Spleen (tissue), 11 donors: ENCODE results near the gene CCDC117. TPM values are rescaled to one million over a fixed set of nuclear protein-coding genes. Genes with fewer than 3 reads are reported as not detected.
"Not testable (repeated sequence)": the region's sequence is repeated elsewhere in the genome, so short reads cannot be mapped to it uniquely, and the experiment has no call there.

ENCODE experiments used
- DNase-seq: peaks from one replicate; pipeline ENCODE4 v3.0.0-alpha.2; 2020
- H3K27ac ChIP-seq, 8 donors: fragments of 200-600 bp; sonication (generic) in 7 of 8; 1 replicate in 4 of 8; 2 replicates in 4 of 8; pipeline versions ENCODE4 v1.5.0 to v1.8.0; 2016 to 2021; ENCODE audit warnings: inconsistent platforms in 4 of 8, mild to moderate bottlenecking in 4 of 8, moderate library complexity in 1 of 8
- H3K27me3 ChIP-seq, 7 donors: fragments of 200-600 bp; sonication (generic) in 6 of 7; replicated peaks in 1 of 7; 1 replicate in 4 of 7; 2 replicates in 3 of 7; pipeline versions ENCODE4 v1.5.0 to v1.8.0; 2016 to 2021; ENCODE audit warnings: inconsistent platforms in 3 of 7, mild to moderate bottlenecking in 1 of 7
- H3K36me3 ChIP-seq, 6 donors: fragments of 200-600 bp; sonication (generic) in 5 of 6; 1 replicate in 4 of 6; 2 replicates in 2 of 6; pipeline versions ENCODE4 v1.5.0 to v1.8.0; 2016 to 2021; ENCODE audit warnings: inconsistent platforms in 2 of 6
- H3K4me1 ChIP-seq, 6 donors: fragments of 200-600 bp; sonication (generic) in 5 of 6; 1 replicate in 3 of 6; 2 replicates in 3 of 6; pipeline versions ENCODE4 v1.5.0 to v1.8.0; 2016 to 2021; ENCODE audit warnings: inconsistent platforms in 3 of 6
- H3K4me3 ChIP-seq, 8 donors: fragments of 200-600 bp; sonication (generic) in 7 of 8; 1 replicate in 4 of 8; 2 replicates in 4 of 8; pipeline versions ENCODE4 v1.5.0 to v1.8.0; 2016 to 2021; ENCODE audit warnings: inconsistent platforms in 4 of 8, mild to moderate bottlenecking in 4 of 8, moderate library complexity in 2 of 8
- H3K9me3 ChIP-seq, 8 donors: fragments of 200-600 bp; sonication (generic) in 7 of 8; 1 replicate in 4 of 8; 2 replicates in 4 of 8; pipeline versions ENCODE4 v1.5.0 to v1.8.0; 2016 to 2021; ENCODE audit warnings: inconsistent platforms in 4 of 8
- CTCF ChIP-seq, 11 experiments: fragments of 200-600 bp in 7 of 11; fragments of 450-650 bp in 4 of 11; sonication (generic) in 4 of 11; IDR thresholded peaks in 8 of 11; conservative IDR thresholded peaks in 3 of 11; 1 replicate in 7 of 11; 2 replicates in 4 of 11; pipeline versions ENCODE4 v1.4.0 to v1.8.0; 2016 to 2021; ENCODE audit warnings: antibody characterized with exemption in 11 of 11, inconsistent platforms in 4 of 11, mild to moderate bottlenecking in 1 of 11
- POLR2A ChIP-seq, 3 donors: fragments of 450-650 bp; IDR thresholded peaks; one replicate each; pipeline ENCODE4 v1.5.1; 2017; ENCODE audit warnings: antibody characterized with exemption in 3 of 3, mild to moderate bottlenecking in 1 of 3
- POLR2AphosphoS5 ChIP-seq, 3 donors: sonication (generic); formaldehyde crosslinking; IDR thresholded peaks; one replicate each; pipeline ENCODE4 v1.5.1; 2017; ENCODE audit warnings: antibody characterized with exemption in 3 of 3
- WGBS, 5 donors: extraction: QIAGEN DNeasy Blood & Tissue Kit in 3 of 5; methylation state at CpG; one replicate each; pipeline versions ENCODE4 v1.1.5 to v1.1.7; 2013 to 2018; 5-methylcytosine and 5-hydroxymethylcytosine counted together
- intact Hi-C: fragments of 100-400 bp; cut with DNase I; formaldehyde crosslinking; loops from one replicate; pipeline ENCODE4 v1.15.0; 2023; ENCODE audit warnings: low total_unique reads
- polyA plus RNA-seq, 3 donors: library from polyadenylated mRNA; stranded (reverse); fragments of 200-250 nt; gene quantifications; one replicate each; pipeline ENCODE4 v1.2.1, GENCODE V29; 2013
- total RNA-seq, 7 donors: library from RNA; depleted of rRNA in 3 of 7; stranded (reverse); fragments of >200 nt in 3 of 7; fragmentation: NEBNext Ultra II Directional in 4 of 7; extraction: Animal tissue kit (Norgen Biotek cat#: 25700) in 4 of 7; gene quantifications; one replicate each; pipeline versions ENCODE4 v1.1.0 to v1.2.1, GENCODE V29; 2016 to 2021
- donor health status: healthy with polysubstance abuse.
- donor health status: DM: no; HTN: no; CAD: no; lungs with moderate emphysema.
- donor health status: DM: no; HTN: no; CAD: no.
- donor health status: Bipolar disorder and iron deficiency.
- donor health status: healthy.
- donor health status: DM: no; HTN: no; CAD: no.
- donor health status: DM: yes; HTN: yes; CAD: no.

CCDC117 gene
- total and polyA plus RNA-seq, 10 donors = 6.6 to 33.0 (median 19.0) TPM

- peak within 1 kb of the TSS; percentile 54 to 97 (median 84) for H3K4me3 ChIP-seq
- no peaks in the 10 kb centered on the region for H3K9me3 ChIP-seq
- intact Hi-C loops = no loop called here
- H3K4me1 ChIP-seq = peaks cover 43 to 76% (median 65%) of the 10 kb centered on the region in 6 donors
- WGBS, 5 donors = 0 to 1% (median 0%) methylated on average over 45 to 78 of the region's 78 CpGs
- peak in 4 of 11 experiments; percentile 7 to 39 (median 10) for TF ChIP-seq CTCF (IDR thresholded peaks at IDR 0.05 in 8 of 11, conservative IDR thresholded peaks at IDR 0.05 in 3 of 11)
- TF ChIP-seq POLR2AphosphoS5 (IDR thresholded peaks at IDR 0.05) = peak; percentile 99 to 100 (median 99)
- peak; percentile 69 to 91 (median 85) for TF ChIP-seq POLR2A (IDR thresholded peaks at IDR 0.05)
- no peaks in the 10 kb centered on the region for H3K27me3 ChIP-seq
- peak within 1 kb of the TSS; percentile 98 to 100 (median 99) for H3K27ac ChIP-seq
- H3K36me3 ChIP-seq = peaks cover 0 to 35% (median 18%) of the 10 kb centered on the region in 6 donors
- peak; percentile 96 for DNase-seq
Observed at GRCh38 chr22:28800308-28801041, 28.0 kb downstream of the CCDC117 start, which contains the start of gene XBP1. Gene XBP1, minus strand, starts transcription at chr22:28800569.

GRCh38 chr22:28801845-28802594 is 29.5 kb downstream of the CCDC117 start:
- Histone ChIP-seq H3K4me1 (peaks cover 34 to 64% (median 50%) of the 10 kb centered on the region in 6 donors), H3K27ac (peak overlapping the region; percentile 3 to 100 (median 99)), H3K27me3 (no peaks in the 10 kb centered on the region), H3K4me3 (peak overlapping the region in 7 of 8 donors; percentile 54 to 97 (median 84)), H3K9me3 (no peaks in the 10 kb centered on the region), H3K36me3 (peaks cover 0 to 20% (median 6%) of the 10 kb centered on the region in 6 donors)
- DNase-seq = no peak
- TF ChIP-seq POLR2A (IDR thresholded peaks at IDR 0.05) (no peak), POLR2AphosphoS5 (IDR thresholded peaks at IDR 0.05) (no peak)
- intact Hi-C loops = no loop called here
- 13 to 29% (median 19%) methylated on average over 14 of the region's 14 CpGs for WGBS, 5 donors

GRCh38 chr22:28802595-28803123 is 30.2 kb downstream of the CCDC117 start:
- WGBS, 5 donors = 31 to 58% (median 45%) methylated on average over 7 of the region's 7 CpGs
- intact Hi-C loops = no loop called here
- Histone ChIP-seq H3K27ac (peak overlapping the region; percentile 3 to 100 (median 99)), H3K36me3 (peaks cover 0 to 13% (median under 1%) of the 10 kb centered on the region in 6 donors), H3K27me3 (no peaks in the 10 kb centered on the region), H3K4me3 (peak overlapping the region in 4 of 8 donors; percentile 76 to 97 (median 80)), H3K4me1 (peaks cover 28 to 58% (median 43%) of the 10 kb centered on the region in 6 donors), H3K9me3 (no peaks in the 10 kb centered on the region)
- no peak for DNase-seq
- TF ChIP-seq POLR2AphosphoS5 (IDR thresholded peaks at IDR 0.05) (no peak), POLR2A (IDR thresholded peaks at IDR 0.05) (no peak), CTCF (IDR thresholded peaks at IDR 0.05 in 8 of 11, conservative IDR thresholded peaks at IDR 0.05 in 3 of 11) (no peak)

GRCh38 chr22:28805426-28805825 is 32.9 kb downstream of the CCDC117 start:
- H3K27ac ChIP-seq, H3K36me3 ChIP-seq, H3K27me3 ChIP-seq, H3K9me3 ChIP-seq, H3K4me3 ChIP-seq, DNase-seq, intact Hi-C loops: not testable (repeated sequence)
- WGBS, 5 donors = 83 to 90% (median 87%) methylated on average over 5 of the region's 5 CpGs
- peaks cover 26 to 63% (median 39%) of the 10 kb centered on the region in 6 donors for H3K4me1 ChIP-seq
